Colonic mucosa (tissue), 4 donors: Measurements from ENCODE around the gene ERBB4. TPM values are rescaled to one million over a fixed set of nuclear protein-coding genes. Genes with fewer than 3 reads are reported as not detected.

Experiments
- DNase-seq: peaks from one replicate; pipeline ENCODE4 v3.0.0-alpha.2; 2020
- H3K27ac ChIP-seq: fragments of 200-600 bp; one replicate; pipeline ENCODE4 v1.8.0; 2021
- H3K27me3 ChIP-seq: fragments of 200-600 bp; one replicate; pipeline ENCODE4 v1.8.0; 2021
- H3K36me3 ChIP-seq: fragments of 200-600 bp; one replicate; pipeline ENCODE4 v1.8.0; 2021
- H3K4me1 ChIP-seq: fragments of 200-600 bp; one replicate; pipeline ENCODE4 v1.8.0; 2021; ENCODE audit warnings: mild to moderate bottlenecking
- H3K4me3 ChIP-seq: fragments of 200-600 bp; one replicate; pipeline ENCODE4 v1.8.0; 2021
- H3K9ac ChIP-seq, 2 donors: one replicate each; pipeline ENCODE4 v1.7.0; 2013; ENCODE audit warnings: control low read depth in 2 of 2, low read depth in 2 of 2, low read length in 2 of 2
- H3K9me3 ChIP-seq: fragments of 200-600 bp; one replicate; pipeline ENCODE4 v1.8.0; 2021
- intact Hi-C: fragments of 100-400 bp; cut with DNase I; formaldehyde crosslinking; loops from one replicate; pipeline ENCODE4 v1.14.1; 2022
- total RNA-seq, 2 donors: library from RNA; stranded (reverse); fragmentation: NEBNext Ultra II Directional in 1 of 2; extraction: Animal tissue kit (Norgen Biotek cat#: 25700) in 1 of 2; gene quantifications; one replicate each; pipeline ENCODE4 v1.2.1, GENCODE V29; 2021
- TF ChIP-seq, protein P1 (sequence below): fragments of 200-600 bp; IDR thresholded peaks from one replicate; pipeline ENCODE4 v1.8.0; 2022; ENCODE audit warnings: antibody characterized with exemption, mild to moderate bottlenecking
- donor health status: healthy.
- donor health status: DM: no; HTN: no; CAD: no.
- donor health status: DM: no; HTN: no; CAD: no.

Gene ERBB4
- total RNA-seq, 2 donors from 2014 or later = 0.05 to 0.07 TPM

DNA sequence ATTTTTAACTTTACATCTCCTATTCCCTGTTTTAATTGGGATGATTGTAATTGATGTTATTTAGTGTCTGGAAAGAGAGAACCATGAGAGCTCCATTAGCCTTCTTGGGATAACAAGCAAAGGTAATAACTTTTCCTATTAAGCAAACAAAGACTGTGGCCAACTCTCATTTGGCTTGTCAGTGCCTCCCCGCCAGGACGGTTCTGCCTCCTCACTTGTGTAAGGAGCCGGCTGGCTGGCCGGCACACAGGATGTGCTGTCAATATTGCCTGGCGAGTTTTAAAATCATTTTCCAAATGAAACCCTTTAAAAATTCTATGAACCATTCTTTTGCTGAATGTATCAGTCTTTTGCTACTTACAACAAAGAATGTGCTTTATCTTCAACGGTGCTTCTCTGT, 1083.9 kb downstream of the ERBB4 start:
- Histone ChIP-seq H3K27me3 (no peaks in the 10 kb centered on the region), H3K9me3 (no peaks in the 10 kb centered on the region), H3K9ac (no peak overlapping the region), H3K27ac (no peak overlapping the region), H3K4me3 (no peak overlapping the region), H3K36me3 (no peaks in the 10 kb centered on the region), H3K4me1 (no peaks in the 10 kb centered on the region)
- no peak for DNase-seq
- TF ChIP-seq, protein P1, sequence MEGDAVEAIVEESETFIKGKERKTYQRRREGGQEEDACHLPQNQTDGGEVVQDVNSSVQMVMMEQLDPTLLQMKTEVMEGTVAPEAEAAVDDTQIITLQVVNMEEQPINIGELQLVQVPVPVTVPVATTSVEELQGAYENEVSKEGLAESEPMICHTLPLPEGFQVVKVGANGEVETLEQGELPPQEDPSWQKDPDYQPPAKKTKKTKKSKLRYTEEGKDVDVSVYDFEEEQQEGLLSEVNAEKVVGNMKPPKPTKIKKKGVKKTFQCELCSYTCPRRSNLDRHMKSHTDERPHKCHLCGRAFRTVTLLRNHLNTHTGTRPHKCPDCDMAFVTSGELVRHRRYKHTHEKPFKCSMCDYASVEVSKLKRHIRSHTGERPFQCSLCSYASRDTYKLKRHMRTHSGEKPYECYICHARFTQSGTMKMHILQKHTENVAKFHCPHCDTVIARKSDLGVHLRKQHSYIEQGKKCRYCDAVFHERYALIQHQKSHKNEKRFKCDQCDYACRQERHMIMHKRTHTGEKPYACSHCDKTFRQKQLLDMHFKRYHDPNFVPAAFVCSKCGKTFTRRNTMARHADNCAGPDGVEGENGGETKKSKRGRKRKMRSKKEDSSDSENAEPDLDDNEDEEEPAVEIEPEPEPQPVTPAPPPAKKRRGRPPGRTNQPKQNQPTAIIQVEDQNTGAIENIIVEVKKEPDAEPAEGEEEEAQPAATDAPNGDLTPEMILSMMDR = no peak
- intact Hi-C loops = no loop called here

DNA sequence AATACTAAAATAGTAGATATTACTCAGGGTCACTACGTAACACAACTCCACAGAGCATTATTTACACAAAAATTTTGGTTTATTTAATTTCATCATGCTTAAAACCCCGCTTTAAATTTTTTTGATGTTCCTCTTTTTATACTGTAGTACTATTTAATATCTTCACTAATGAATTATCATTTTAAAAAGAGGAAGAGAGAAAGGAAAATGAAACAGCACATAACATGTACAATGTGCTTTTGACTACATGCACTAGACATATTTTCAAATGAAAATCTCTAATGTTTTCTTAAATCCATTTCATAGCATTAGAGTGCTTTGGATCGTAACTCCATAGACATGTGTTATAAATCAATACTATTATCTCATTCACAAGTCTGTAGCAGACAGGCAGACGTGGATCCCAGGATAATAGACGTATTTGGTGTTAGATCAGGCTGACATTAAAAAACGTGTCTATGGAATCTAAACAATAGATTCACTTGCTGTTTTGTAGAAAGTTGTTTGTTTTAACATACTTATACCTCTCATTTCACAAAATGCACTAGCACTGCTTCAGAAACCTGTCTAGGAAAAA, 1085.2 kb downstream of the ERBB4 start:
- Histone ChIP-seq H3K27me3 (no peaks in the 10 kb centered on the region), H3K4me1 (no peaks in the 10 kb centered on the region), H3K4me3 (no peak overlapping the region), H3K9me3 (no peaks in the 10 kb centered on the region), H3K36me3 (no peaks in the 10 kb centered on the region), H3K27ac (no peak overlapping the region), H3K9ac (no peak overlapping the region)
- intact Hi-C loops = no loop called here
- TF ChIP-seq, protein P1 = no peak
- no peak for DNase-seq

DNA sequence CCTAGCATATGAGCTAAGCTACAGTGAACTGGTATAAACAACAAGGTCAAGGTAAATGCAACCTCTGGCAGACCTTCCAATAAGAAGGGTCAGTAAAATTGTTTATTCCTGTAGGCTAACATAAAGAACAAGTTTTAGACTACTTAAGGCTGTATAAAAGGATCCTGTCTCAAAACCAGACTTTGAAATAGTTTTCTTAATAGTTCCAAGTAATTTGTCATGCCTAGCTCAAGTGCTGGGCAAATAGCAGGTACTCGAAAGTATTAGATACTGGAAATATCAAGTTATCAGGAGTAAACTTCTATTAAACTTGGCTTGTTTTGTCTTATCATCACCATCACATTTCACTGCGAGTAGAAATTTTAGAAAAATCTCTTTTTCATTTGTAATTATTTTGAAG, 1087.0 kb downstream of the ERBB4 start:
- no peaks in the 10 kb centered on the region for H3K4me1 ChIP-seq
- H3K36me3 ChIP-seq = no peaks in the 10 kb centered on the region
- TF ChIP-seq, protein P1 = no peak
- H3K27ac ChIP-seq = no peak overlapping the region
- no peak overlapping the region for H3K9ac ChIP-seq
- H3K9me3 ChIP-seq = no peaks in the 10 kb centered on the region
- H3K27me3 ChIP-seq = no peaks in the 10 kb centered on the region
- DNase-seq = no peak
- no peak overlapping the region for H3K4me3 ChIP-seq
- intact Hi-C loops = no loop called here

DNA sequence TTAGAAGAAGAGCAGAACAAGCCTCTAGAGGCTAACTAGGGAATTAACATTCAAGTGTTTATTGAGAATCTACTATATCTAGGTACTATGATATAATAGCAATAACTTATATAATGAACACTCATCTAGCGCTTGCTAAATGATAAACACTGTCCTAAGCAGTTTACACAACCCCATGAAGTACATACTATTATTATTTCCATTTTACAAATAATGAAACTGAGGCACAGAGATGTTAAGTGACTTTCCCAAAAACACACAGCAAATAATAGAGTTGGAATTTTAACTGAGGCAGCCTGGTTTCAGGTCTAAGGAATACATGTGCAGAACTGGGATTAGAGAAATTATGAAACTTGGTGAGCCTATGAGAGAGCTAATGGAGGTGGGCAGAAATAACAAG, 1088.8 kb downstream of the ERBB4 start:
- intact Hi-C loops = no loop called here
- Histone ChIP-seq H3K9ac (no peak overlapping the region), H3K27me3 (no peaks in the 10 kb centered on the region), H3K4me3 (no peak overlapping the region), H3K27ac (no peak overlapping the region), H3K36me3 (no peaks in the 10 kb centered on the region), H3K9me3 (no peaks in the 10 kb centered on the region), H3K4me1 (no peaks in the 10 kb centered on the region)
- TF ChIP-seq, protein P1 = no peak
- DNase-seq = no peak

DNA sequence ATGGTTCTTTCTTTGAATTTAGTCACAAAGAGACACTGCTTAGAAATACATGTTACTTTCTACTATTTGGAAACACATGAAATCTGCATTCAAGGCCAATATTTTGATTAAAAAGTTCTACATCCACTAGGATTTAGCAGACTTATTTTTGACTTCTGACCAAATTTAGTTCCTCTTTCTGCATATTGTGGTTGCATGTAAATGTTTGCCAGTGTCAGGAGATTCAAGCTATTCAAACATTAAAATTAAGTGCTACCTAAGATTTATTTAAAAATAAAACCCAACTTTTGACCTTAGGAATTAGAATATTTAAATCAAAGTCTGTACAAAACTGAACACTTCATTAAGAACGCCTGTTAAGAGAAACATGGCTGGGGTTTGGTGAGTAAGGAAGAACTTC, 1091.1 kb downstream of the ERBB4 start:
- Histone ChIP-seq H3K36me3 (no peaks in the 10 kb centered on the region), H3K9ac (no peak overlapping the region), H3K4me1 (no peaks in the 10 kb centered on the region), H3K4me3 (no peak overlapping the region), H3K27ac (no peak overlapping the region), H3K27me3 (no peaks in the 10 kb centered on the region), H3K9me3 (no peaks in the 10 kb centered on the region)
- TF ChIP-seq, protein P1 = no peak
- DNase-seq = no peak
- intact Hi-C loops = no loop called here
